GM23338 (cell line): ENCODE results near the gene CALY. TPM values are rescaled to one million over a fixed set of nuclear protein-coding genes. Genes with fewer than 3 reads are reported as not detected.

Experiments used
- ATAC-seq: fragments of 200-7000 bp; cut with Tn5 transposase; 3 replicates; pipeline ENCODE4 v1.9.1; 2020
- DNase-seq: peaks from one replicate; pipeline ENCODE4 v3.0.0-alpha.2; 2015; ENCODE audit warnings: low spot score
- H2AFZ ChIP-seq: fragments of 200-600 bp; sonication (generic); 2 replicates; pipeline ENCODE4 v1.8.0; 2016; ENCODE audit warnings: antibody characterized with exemption, mild to moderate bottlenecking, moderate library complexity
- H3F3A ChIP-seq: fragments of 200-600 bp; sonication (generic); replicated peaks from 2 replicates; pipeline ENCODE4 v1.8.0; 2017; ENCODE audit warnings: antibody characterized with exemption, mixed run types, low read depth
- H3K27ac ChIP-seq: fragments of 200-600 bp; sonication (generic); 2 replicates; pipeline ENCODE4 v1.6.1; 2016; ENCODE audit warnings: low read depth
- H3K27me3 ChIP-seq: fragments of 200-600 bp; sonication (generic); 2 replicates; pipeline ENCODE4 v1.8.0; 2016; ENCODE audit warnings: mild to moderate bottlenecking, mixed run types, moderate library complexity; ENCODE audit not compliant: insufficient read depth
- H3K36me3 ChIP-seq: fragments of 200-600 bp; sonication (generic); 2 replicates; pipeline ENCODE4 v1.8.0; 2016; ENCODE audit warnings: mild to moderate bottlenecking; ENCODE audit not compliant: insufficient read depth
- H3K4me1 ChIP-seq: fragments of 200-600 bp; sonication (generic); 2 replicates; pipeline ENCODE4 v1.8.0; 2016; ENCODE audit warnings: mild to moderate bottlenecking, moderate library complexity; ENCODE audit not compliant: insufficient read depth
- H3K4me2 ChIP-seq: fragments of 200-600 bp; sonication (generic); 2 replicates; pipeline ENCODE4 v1.7.1; 2017; ENCODE audit warnings: mixed run types
- H3K4me3 ChIP-seq: fragments of 200-600 bp; sonication (generic); 2 replicates; pipeline ENCODE4 v1.6.1; 2016; ENCODE audit warnings: mixed run types
- H3K79me2 ChIP-seq: fragments of 200-600 bp; sonication (generic); replicated peaks from 2 replicates; pipeline ENCODE4 v1.8.0; 2017; ENCODE audit warnings: mild to moderate bottlenecking; ENCODE audit not compliant: insufficient read depth
- H3K9me2 ChIP-seq: fragments of 200-600 bp; sonication (generic); 2 replicates; pipeline ENCODE4 v1.8.0; 2017; ENCODE audit not compliant: insufficient read depth
- H4K20me1 ChIP-seq: fragments of 200-600 bp; sonication (generic); replicated peaks from 2 replicates; pipeline ENCODE4 v1.8.0; 2017; ENCODE audit warnings: mild to moderate bottlenecking; ENCODE audit not compliant: insufficient read depth
- H3K27ac Mint-ChIP-seq: 2 replicates; pipeline ENCODE4 v1.8.0; 2020; ENCODE audit warnings: inconsistent platforms, mild to moderate bottlenecking, moderate library complexity, mixed read lengths
- H3K27me3 Mint-ChIP-seq: 3 replicates; pipeline ENCODE4 v1.8.0; 2022; ENCODE audit warnings: low read depth, mild to moderate bottlenecking, moderate library complexity, mixed read lengths, inconsistent platforms; ENCODE audit not compliant: insufficient read depth, poor library complexity
- H3K36me3 Mint-ChIP-seq: 3 replicates; pipeline ENCODE4 v1.8.0; 2021; ENCODE audit warnings: low read depth, mild to moderate bottlenecking, inconsistent platforms, moderate library complexity, mixed read lengths
- H3K4me1 Mint-ChIP-seq: 3 replicates; pipeline ENCODE4 v1.8.0; 2020; ENCODE audit warnings: mild to moderate bottlenecking, inconsistent platforms, mixed read lengths
- H3K4me3 Mint-ChIP-seq: 3 replicates; pipeline ENCODE4 v1.8.0; 2021; ENCODE audit warnings: moderate library complexity, mild to moderate bottlenecking, inconsistent platforms, mixed read lengths
- H3K9me3 Mint-ChIP-seq: 3 replicates; pipeline ENCODE4 v1.8.0; 2020; ENCODE audit warnings: moderate library complexity, mild to moderate bottlenecking, inconsistent platforms, mixed read lengths
- CREB1 ChIP-seq: fragments of 250-450 bp; sonication (Bioruptor Pico); IDR thresholded peaks from 2 replicates; pipeline ENCODE4 v1.5.0; 2020; ENCODE audit warnings: low read depth, mild to moderate bottlenecking, moderate library complexity
- CTCF ChIP-seq, 2 experiments: fragments of 200-600 bp in 1 of 2; sonication (generic) in 1 of 2; conservative IDR thresholded peaks; 2 replicates each; pipeline versions ENCODE4 v1.5.1 to v1.6.1; 2016 to 2017; ENCODE audit warnings: antibody characterized with exemption in 2 of 2, low read depth in 2 of 2, mild to moderate bottlenecking in 2 of 2, moderate library complexity in 1 of 2
- ETS1 ChIP-seq: IDR thresholded peaks from 2 replicates; pipeline ENCODE4 v1.6.1; 2016; ENCODE audit warnings: antibody characterized with exemption
- EZH2 ChIP-seq: fragments of 200-600 bp; sonication (generic); IDR thresholded peaks from one replicate; pipeline ENCODE4 v1.8.0; 2017; ENCODE audit warnings: antibody characterized with exemption, mild to moderate bottlenecking, low read depth; ENCODE audit not compliant: unreplicated experiment
- EZH2phosphoT487 ChIP-seq: fragments of 200-600 bp; sonication (generic); IDR thresholded peaks from one replicate; pipeline ENCODE4 v1.8.1; 2018; ENCODE audit warnings: antibody characterized with exemption; ENCODE audit not compliant: unreplicated experiment
- JUNB ChIP-seq: IDR thresholded peaks from one replicate; pipeline ENCODE4 v1.6.1; 2016; ENCODE audit warnings: antibody characterized with exemption; ENCODE audit not compliant: unreplicated experiment
- NANOG ChIP-seq: IDR thresholded peaks from 2 replicates; pipeline ENCODE4 v1.6.1; 2016; ENCODE audit warnings: antibody characterized with exemption, borderline replicate concordance
- POLR2AphosphoS5 ChIP-seq: IDR thresholded peaks from 2 replicates; pipeline ENCODE4 v1.6.1; 2016; ENCODE audit warnings: antibody characterized with exemption, low read depth
- REST ChIP-seq: IDR thresholded peaks from one replicate; pipeline ENCODE4 v1.6.1; 2018; ENCODE audit warnings: antibody characterized with exemption; ENCODE audit not compliant: unreplicated experiment
- STAT1 ChIP-seq: IDR thresholded peaks from one replicate; pipeline ENCODE4 v1.6.1; 2016; ENCODE audit warnings: antibody characterized with exemption; ENCODE audit not compliant: unreplicated experiment
- ZNF114 ChIP-seq: fragments of 250-450 bp; sonication (Bioruptor Pico); IDR thresholded peaks from 2 replicates; pipeline ENCODE4 v1.5.0; 2020; ENCODE audit warnings: mild to moderate bottlenecking, moderate library complexity
- ZNF331 ChIP-seq: fragments of 250-450 bp; sonication (Bioruptor Pico); IDR thresholded peaks from 2 replicates; pipeline ENCODE4 v1.5.0; 2020; ENCODE audit warnings: low read depth, mild to moderate bottlenecking, moderate library complexity
- ZNF462 ChIP-seq: fragments of 250-450 bp; sonication (Bioruptor Pico); IDR thresholded peaks from 2 replicates; pipeline ENCODE4 v1.5.0; 2020; ENCODE audit warnings: mild to moderate bottlenecking, moderate library complexity
- polyA plus RNA-seq: library from polyadenylated mRNA; unstranded; fragments of >200 nt; fragmentation: Nextera tagmentation; extraction: Ambion mirVana; gene quantifications from 2 replicates; pipeline ENCODE4 v1.2.1, GENCODE V29; 2016
- total RNA-seq: library from RNA; depleted of rRNA; stranded (reverse); fragments of >200 nt; shearing (Covaris generic); gene quantifications from 2 replicates; pipeline ENCODE4 v1.2.3, GENCODE V29; 2014

Gene CALY
- total and polyA plus RNA-seq, 2 experiments from 2014 or later, result 1.0 to 8.0 TPM

GRCh38 chr10:133339708-133340380 is 3.1 kb upstream of the CALY start:
- H3K36me3 ChIP-seq, result no peaks in the 10 kb centered on the region
- peaks cover 30% of the 10 kb centered on the region for H3K27me3 ChIP-seq
- Mint-ChIP-seq H3K36me3 (no peaks in the 10 kb centered on the region), H3K9me3 (peaks cover 5% of the 10 kb centered on the region; the same call in 2 of the 3 replicates), H3K4me3 (no peak overlapping the region), H3K4me1 (peaks cover 8% of the 10 kb centered on the region), H3K27me3 (peaks cover 22% of the 10 kb centered on the region), H3K27ac (no peak overlapping the region)
- DNase-seq, result no peak
- no peak overlapping the region for H2AFZ ChIP-seq
- H4K20me1 ChIP-seq, result no peaks in the 10 kb centered on the region
- no peak overlapping the region for H3K27ac ChIP-seq
- 0 out of 2 replicates have a peak, but pooled peaks cover 3% of the 10 kb centered on the region for H3F3A ChIP-seq
- no peaks in the 10 kb centered on the region for H3K4me1 ChIP-seq
- TF ChIP-seq STAT1 (no peak), ZNF331 (CRISPR knock-in tag) (no peak), JUNB (no peak), EZH2 (no peak), EZH2phosphoT487 (no peak), ZNF114 (CRISPR knock-in tag) (no peak), ZNF462 (CRISPR knock-in tag) (no peak), NANOG (no peak), ETS1 (no peak), REST (no peak), CTCF (conservative IDR thresholded peaks at IDR 0.05; ENCODE audit: low read depth in 2 of 2) (no peak), CREB1 (CRISPR knock-in tag) (no peak), POLR2AphosphoS5 (no peak)
- H3K4me2 ChIP-seq, result no peak overlapping the region
- no peak for ATAC-seq
- H3K79me2 ChIP-seq, result no peaks in the 10 kb centered on the region
- H3K9me2 ChIP-seq, result no peaks in the 10 kb centered on the region
- H3K4me3 ChIP-seq, result no peak overlapping the region
